Heart left ventricle (tissue), 16 donors: Measurements from ENCODE around the gene SGSM1. TPM values are rescaled to one million over a fixed set of nuclear protein-coding genes. Genes with fewer than 3 reads are reported as not detected.
A peak's percentile ranks its signal among the peaks of the same experiment; 100 is the strongest.

ENCODE experiments used
- ATAC-seq, 4 donors: fragments of 200-7000 bp; cut with Tn5 transposase; one replicate each; pipeline ENCODE4 v1.9.1; 2020 to 2022; ENCODE audit warnings: moderate library complexity in 4 of 4, mild to moderate bottlenecking in 3 of 4, moderate number of reproducible peaks in 1 of 4
- DNase-seq, 5 donors: peaks; one replicate each; pipeline ENCODE4 v3.0.0-alpha.2; 2020
- H3K27ac ChIP-seq, 12 donors: fragments of 200-600 bp; sonication (generic) in 4 of 12; one replicate each; pipeline versions ENCODE4 v1.5.0 to v1.8.0; 2016 to 2022; ENCODE audit warnings: mild to moderate bottlenecking in 2 of 12
- H3K27me3 ChIP-seq, 9 donors: fragments of 200-600 bp; sonication (generic) in 2 of 9; one replicate each; pipeline versions ENCODE4 v1.5.1 to v1.8.0; 2016 to 2022; ENCODE audit warnings: mild to moderate bottlenecking in 3 of 9
- H3K36me3 ChIP-seq, 9 donors: fragments of 200-600 bp; sonication (generic) in 2 of 9; one replicate each; pipeline versions ENCODE4 v1.5.0 to v1.8.0; 2018 to 2022; ENCODE audit warnings: mild to moderate bottlenecking in 2 of 9
- H3K4me1 ChIP-seq, 12 donors: fragments of 200-600 bp; sonication (generic) in 4 of 12; one replicate each; pipeline versions ENCODE4 v1.5.0 to v1.8.0; 2016 to 2022; ENCODE audit warnings: mild to moderate bottlenecking in 3 of 12
- H3K4me3 ChIP-seq, 12 donors: fragments of 200-600 bp; sonication (generic) in 4 of 12; one replicate each; pipeline versions ENCODE4 v1.5.0 to v1.8.0; 2017 to 2022; ENCODE audit warnings: mild to moderate bottlenecking in 9 of 12, moderate library complexity in 4 of 12
- H3K9me3 ChIP-seq, 12 donors: fragments of 200-600 bp; sonication (generic) in 4 of 12; one replicate each; pipeline versions ENCODE4 v1.5.0 to v1.8.0; 2016 to 2022; ENCODE audit warnings: mild to moderate bottlenecking in 1 of 12
- POLR2A ChIP-seq, 2 donors: fragments of 450-650 bp; IDR thresholded peaks; one replicate each; pipeline ENCODE4 v1.6.1; 2017; ENCODE audit warnings: antibody characterized with exemption in 2 of 2, mild to moderate bottlenecking in 2 of 2, moderate library complexity in 2 of 2
- WGBS, 4 donors: extraction: QIAGEN DNeasy Blood & Tissue Kit in 2 of 4; methylation state at CpG; one replicate each; pipeline versions ENCODE4 v1.1.5 to v1.1.7; 2013 to 2018; 5-methylcytosine and 5-hydroxymethylcytosine counted together
- intact Hi-C, 10 donors: fragments of 100-400 bp; cut with DNase I; formaldehyde crosslinking; loops; one replicate each; pipeline versions ENCODE4 v1.11.1 to v1.14.2; 2022
- polyA plus RNA-seq, 2 donors: library from polyadenylated mRNA; stranded (reverse); fragments of 200-250 nt; gene quantifications; one replicate each; pipeline ENCODE4 v1.2.3, GENCODE V29; 2013
- total RNA-seq, 9 donors: library from RNA; depleted of rRNA in 2 of 9; stranded (reverse); fragments of >200 nt in 2 of 9; fragmentation: NEBNext Ultra II Directional in 3 of 9; extraction: Animal tissue kit (Norgen Biotek cat#: 25700) in 3 of 9; gene quantifications; one replicate each; pipeline versions ENCODE4 v1.1.0 to v1.2.4, GENCODE V29; 2016 to 2023
- TF ChIP-seq, protein P1 (sequence below), 12 donors: fragments of 200-600 bp; sonication (generic) in 4 of 12; IDR thresholded peaks; one replicate each; pipeline versions ENCODE4 v1.5.0 to v1.8.0; 2018 to 2022; ENCODE audit warnings: antibody characterized with exemption in 12 of 12, mild to moderate bottlenecking in 5 of 12
- donor health status: ischemic (EF 13 %, LVEDD 7.1; RV severe dilation, severe dysfunction).
- donor health status: healthy with polysubstance abuse.
- donor health status: DM: no; HTN: yes; CAD: no.
- donor health status: DM: no; HTN: no; CAD: no.
- donor health status: ischemic (EF 25% LVEDD 6.9; RV normal size, moderate dysfunction).
- donor health status: ischemic (EF 25% LVEDD 5.7; RV mildly dilated, moderate dysfunction).
- donor health status: healthy.
- donor health status: DM: yes; HTN: yes; CAD: no.
- donor health status: ischemic (EF 35%, LVEDD 5.7; RV mildly dilated, moderate dysfunction).
- donor health status: nonischemic (EF 11% LVEDD 7.7; RV severe dilation, severe dysfunction).
- donor health status: DM: yes; HTN: yes; CAD: no.
- donor health status: PGD.
- donor health status: ischemic (EF 29% LVEDD 5.4; RV normal size, mild dysfunction).
- donor health status: nonischemic (EF 23%, LVEDD 6.1; RV moderate dilation, normal function).

SGSM1 gene
- total and polyA plus RNA-seq, 11 donors: 2.1 to 11.0 (median 6.6) TPM

DNA sequence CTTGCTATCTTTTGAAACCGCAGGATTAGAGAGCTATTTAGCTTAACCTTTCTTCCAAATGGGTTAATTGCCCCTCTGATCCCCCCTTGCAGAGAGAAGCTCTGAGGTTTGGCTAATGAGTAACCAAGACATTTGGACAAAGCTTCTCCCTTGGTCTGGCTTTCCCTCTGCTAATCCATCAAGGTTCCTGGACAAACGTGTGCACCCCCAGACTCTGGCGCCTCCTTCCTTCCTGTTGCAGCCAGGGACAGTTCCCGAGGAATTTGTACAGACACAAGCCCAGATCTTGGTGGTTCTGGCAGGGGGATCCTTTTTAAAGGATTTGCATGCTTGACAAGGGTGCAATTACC lies 148.1 kb downstream of the SGSM1 start:
- H3K4me3 ChIP-seq: peak overlapping the region in 11 of 12 donors; percentile 48 to 97 (median 78)
- H3K27me3 ChIP-seq: peaks cover 0 to 14% (median 0%) of the 10 kb centered on the region in 9 donors
- H3K27ac ChIP-seq: peak overlapping the region; percentile 72 to 88 (median 79)
- WGBS, 4 donors: 43 to 58% (median 54%) methylated on average over 4 of the region's 4 CpGs
- H3K9me3 ChIP-seq: no peaks in the 10 kb centered on the region
- no peak for ATAC-seq
- no peak for TF ChIP-seq POLR2A (IDR thresholded peaks at IDR 0.05)
- TF ChIP-seq, protein P1, sequence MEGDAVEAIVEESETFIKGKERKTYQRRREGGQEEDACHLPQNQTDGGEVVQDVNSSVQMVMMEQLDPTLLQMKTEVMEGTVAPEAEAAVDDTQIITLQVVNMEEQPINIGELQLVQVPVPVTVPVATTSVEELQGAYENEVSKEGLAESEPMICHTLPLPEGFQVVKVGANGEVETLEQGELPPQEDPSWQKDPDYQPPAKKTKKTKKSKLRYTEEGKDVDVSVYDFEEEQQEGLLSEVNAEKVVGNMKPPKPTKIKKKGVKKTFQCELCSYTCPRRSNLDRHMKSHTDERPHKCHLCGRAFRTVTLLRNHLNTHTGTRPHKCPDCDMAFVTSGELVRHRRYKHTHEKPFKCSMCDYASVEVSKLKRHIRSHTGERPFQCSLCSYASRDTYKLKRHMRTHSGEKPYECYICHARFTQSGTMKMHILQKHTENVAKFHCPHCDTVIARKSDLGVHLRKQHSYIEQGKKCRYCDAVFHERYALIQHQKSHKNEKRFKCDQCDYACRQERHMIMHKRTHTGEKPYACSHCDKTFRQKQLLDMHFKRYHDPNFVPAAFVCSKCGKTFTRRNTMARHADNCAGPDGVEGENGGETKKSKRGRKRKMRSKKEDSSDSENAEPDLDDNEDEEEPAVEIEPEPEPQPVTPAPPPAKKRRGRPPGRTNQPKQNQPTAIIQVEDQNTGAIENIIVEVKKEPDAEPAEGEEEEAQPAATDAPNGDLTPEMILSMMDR (IDR thresholded peaks at IDR 0.05): no peak
- no peaks in the 10 kb centered on the region for H3K36me3 ChIP-seq
- no peak for DNase-seq
- intact Hi-C loops: loop anchor here in 9 of 10 donors (5.0 kb wide), 2 partner anchors 33 to 73 kb away; no protein-coding TSS in a partner anchor
- peaks cover 0 to 41% (median 12%) of the 10 kb centered on the region in 12 donors for H3K4me1 ChIP-seq

DNA sequence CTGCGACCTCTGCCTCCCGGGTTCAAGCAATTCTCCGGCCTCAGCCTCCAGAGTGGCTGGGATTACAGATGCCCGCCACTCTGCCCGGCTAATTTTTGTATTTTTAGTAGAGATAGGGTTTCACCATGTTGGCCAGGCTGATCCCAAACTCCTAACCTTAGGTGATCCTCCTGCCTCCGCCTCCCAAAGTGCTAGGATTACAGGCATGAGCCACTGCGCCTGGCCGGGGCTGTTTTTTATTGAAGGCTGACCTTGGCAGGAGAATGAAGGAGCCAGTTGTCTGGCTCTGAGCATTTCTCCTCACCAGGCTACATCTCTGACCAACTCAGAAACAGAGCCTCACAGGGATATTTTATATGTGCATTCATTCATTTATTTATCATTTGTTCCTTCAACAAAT lies 148.8 kb downstream of the SGSM1 start:
- intact Hi-C loops: loop anchor here in 9 of 10 donors (5.0 kb wide), 2 partner anchors 32 to 72 kb away; no protein-coding TSS in a partner anchor
- H3K4me1 ChIP-seq: peaks cover 0 to 40% (median 12%) of the 10 kb centered on the region in 12 donors
- H3K9me3 ChIP-seq: no peaks in the 10 kb centered on the region
- H3K4me3 ChIP-seq: peak overlapping the region in 1 of 12 donors; percentile 83
- H3K27me3 ChIP-seq: peaks cover 0 to 14% (median 0%) of the 10 kb centered on the region in 9 donors
- ATAC-seq (no peak), DNase-seq (no peak)
- H3K27ac ChIP-seq: peak overlapping the region in 7 of 12 donors; percentile 13 to 88 (median 85)
- 91 to 94% (median 94%) methylated on average over 8 of the region's 8 CpGs for WGBS, 4 donors
- no peak for TF ChIP-seq POLR2A (IDR thresholded peaks at IDR 0.05)
- TF ChIP-seq, protein P1 (IDR thresholded peaks at IDR 0.05): no peak
- H3K36me3 ChIP-seq: no peaks in the 10 kb centered on the region

DNA sequence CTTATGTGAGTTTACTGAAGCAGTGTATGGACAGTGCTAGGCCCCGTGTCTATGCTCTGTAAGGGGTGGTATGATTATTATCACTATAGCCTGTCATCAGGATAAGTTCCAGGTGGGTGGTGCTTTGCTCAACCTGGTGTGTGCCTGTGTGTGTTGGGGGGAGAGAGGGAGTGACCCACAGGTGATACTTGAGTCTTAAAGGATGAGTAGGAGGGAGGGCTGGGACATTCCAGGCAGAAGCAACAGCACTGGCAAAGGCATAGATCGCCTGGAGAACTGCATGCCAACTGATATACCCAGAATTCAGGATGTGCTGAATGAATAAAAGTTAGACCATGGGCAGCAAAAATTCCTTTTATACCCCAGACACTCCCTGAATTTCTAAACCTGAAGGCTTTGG lies 151.0 kb downstream of the SGSM1 start:
- Histone ChIP-seq H3K27me3 (peaks cover 0 to 14% (median 0%) of the 10 kb centered on the region in 9 donors), H3K27ac (no peak overlapping the region), H3K9me3 (peaks cover 0 to 3% (median 0%) of the 10 kb centered on the region in 12 donors), H3K36me3 (no peaks in the 10 kb centered on the region), H3K4me1 (peaks cover 0 to 43% (median 11%) of the 10 kb centered on the region in 12 donors), H3K4me3 (no peak overlapping the region)
- DNase-seq (no peak), ATAC-seq (no peak)
- TF ChIP-seq POLR2A (IDR thresholded peaks at IDR 0.05): no peak
- TF ChIP-seq, protein P1 (IDR thresholded peaks at IDR 0.05): no peak
- intact Hi-C loops: no loop called here
- 83 to 90% (median 86%) methylated on average over 2 of the region's 2 CpGs for WGBS, 4 donors

DNA sequence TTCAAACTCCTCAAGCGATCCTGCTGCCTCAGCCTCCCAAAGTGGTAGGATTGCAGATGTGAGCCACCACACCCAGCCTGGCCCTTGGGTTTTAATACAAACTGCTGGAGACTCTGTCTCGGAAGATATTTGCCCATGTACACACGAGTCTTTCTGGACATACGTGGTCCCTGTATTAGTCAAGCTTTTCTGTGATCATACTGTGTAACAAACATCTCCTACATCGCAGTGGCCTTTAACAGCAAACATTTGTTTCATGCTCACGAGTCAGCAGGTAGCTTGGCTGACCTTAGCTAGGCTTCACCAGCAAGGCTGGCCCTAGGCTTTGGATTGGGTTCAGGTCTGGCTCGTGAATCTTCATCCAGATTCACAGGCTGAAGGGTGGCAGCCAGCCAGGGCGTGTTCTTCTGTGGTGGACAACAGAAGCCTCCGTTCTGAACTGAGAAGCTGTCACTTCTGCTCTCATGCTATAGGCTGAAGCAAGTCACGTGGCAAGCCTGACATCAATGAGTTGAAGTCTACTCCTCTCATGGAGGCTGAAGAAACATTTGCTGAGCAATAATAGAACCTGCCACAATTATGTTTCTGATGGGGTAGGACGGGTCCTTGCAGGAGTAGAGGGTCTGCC lies 155.3 kb downstream of the SGSM1 start:
- intact Hi-C loops: no loop called here

More for the DNA sequence above, 155.3 kb downstream of the SGSM1 start:
- no peaks in the 10 kb centered on the region for H3K36me3 ChIP-seq
- WGBS, 4 donors: 88 to 92% (median 91%) methylated on average over 9 to 11 of the region's 11 CpGs
- no peak overlapping the region for H3K27ac ChIP-seq
- H3K4me3 ChIP-seq: no peak overlapping the region
- peaks cover 2 to 54% (median 22%) of the 10 kb centered on the region in 12 donors for H3K4me1 ChIP-seq
- DNase-seq: no peak
- H3K27me3 ChIP-seq: no peaks in the 10 kb centered on the region
- TF ChIP-seq POLR2A (IDR thresholded peaks at IDR 0.05): no peak
- TF ChIP-seq, protein P1 (IDR thresholded peaks at IDR 0.05): no peak
- peaks cover 0 to 3% (median 0%) of the 10 kb centered on the region in 12 donors for H3K9me3 ChIP-seq
- ATAC-seq: no peak
